A549 (cell line): ENCODE measurements around the gene PI16.

ENCODE experiments used
- CTCF ChIP-seq: fragments of >200 bp; sonication (Bioruptor Twin); formaldehyde crosslinking; IDR thresholded peaks from 3 replicates; pipeline ENCODE4 v1.5.1; 2016
- RFX5 ChIP-seq: fragments of 450-650 bp; IDR thresholded peaks from 2 replicates; pipeline ENCODE4 v1.7.1; 2014; ENCODE audit warnings: antibody characterized with exemption, mild to moderate bottlenecking, moderate library complexity

- TF ChIP-seq RFX5 (no peak), CTCF (no peak)
Observed at GRCh38 chr6:36976509-36976908, 22.0 kb downstream of the PI16 start.
